ENCODE results near the gene MT1F.

DNA sequence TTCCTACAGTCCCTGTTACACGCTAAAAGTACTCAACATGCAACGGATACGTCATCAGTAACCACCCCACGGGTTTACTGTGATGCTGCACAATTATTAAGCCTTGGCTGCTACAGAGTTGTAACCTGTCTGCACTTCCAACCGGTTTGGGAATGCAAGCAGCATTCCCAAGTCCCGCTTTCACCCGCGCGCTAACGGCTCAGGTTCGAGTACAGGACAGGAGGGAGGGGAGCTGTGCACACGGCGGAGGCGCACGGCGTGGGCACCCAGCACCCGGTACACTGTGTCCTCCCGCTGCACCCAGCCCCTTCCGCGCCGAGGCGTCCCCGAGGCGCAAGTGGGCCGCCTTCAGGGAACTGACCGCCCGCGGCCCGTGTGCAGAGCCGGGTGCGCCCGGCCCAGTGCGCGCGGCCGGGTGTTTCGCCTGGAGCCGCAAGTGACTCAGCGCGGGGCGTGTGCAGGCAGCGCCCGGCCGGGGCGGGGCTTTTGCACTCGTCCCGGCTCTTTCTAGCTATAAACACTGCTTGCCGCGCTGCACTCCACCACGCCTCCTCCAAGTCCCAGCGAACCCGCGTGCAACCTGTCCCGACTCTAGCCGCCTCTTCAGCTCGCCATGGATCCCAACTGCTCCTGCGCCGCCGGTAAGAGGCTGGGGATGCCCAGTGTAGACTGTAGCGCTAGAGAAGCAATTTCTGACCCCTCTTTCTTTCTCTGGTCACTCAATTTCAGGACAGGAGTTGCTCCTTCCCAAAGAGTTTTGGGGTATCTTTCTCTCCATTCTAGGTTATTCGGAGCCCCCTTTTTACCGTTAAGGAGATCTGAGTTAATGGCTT lies 49.5 kb upstream of the MT1F start, which contains the start of gene MT2A:
- TF ChIP-seq, protein P1, sequence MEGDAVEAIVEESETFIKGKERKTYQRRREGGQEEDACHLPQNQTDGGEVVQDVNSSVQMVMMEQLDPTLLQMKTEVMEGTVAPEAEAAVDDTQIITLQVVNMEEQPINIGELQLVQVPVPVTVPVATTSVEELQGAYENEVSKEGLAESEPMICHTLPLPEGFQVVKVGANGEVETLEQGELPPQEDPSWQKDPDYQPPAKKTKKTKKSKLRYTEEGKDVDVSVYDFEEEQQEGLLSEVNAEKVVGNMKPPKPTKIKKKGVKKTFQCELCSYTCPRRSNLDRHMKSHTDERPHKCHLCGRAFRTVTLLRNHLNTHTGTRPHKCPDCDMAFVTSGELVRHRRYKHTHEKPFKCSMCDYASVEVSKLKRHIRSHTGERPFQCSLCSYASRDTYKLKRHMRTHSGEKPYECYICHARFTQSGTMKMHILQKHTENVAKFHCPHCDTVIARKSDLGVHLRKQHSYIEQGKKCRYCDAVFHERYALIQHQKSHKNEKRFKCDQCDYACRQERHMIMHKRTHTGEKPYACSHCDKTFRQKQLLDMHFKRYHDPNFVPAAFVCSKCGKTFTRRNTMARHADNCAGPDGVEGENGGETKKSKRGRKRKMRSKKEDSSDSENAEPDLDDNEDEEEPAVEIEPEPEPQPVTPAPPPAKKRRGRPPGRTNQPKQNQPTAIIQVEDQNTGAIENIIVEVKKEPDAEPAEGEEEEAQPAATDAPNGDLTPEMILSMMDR (IDR thresholded peaks at IDR 0.05): no peak
- TF ChIP-seq EZH2phosphoT487 (IDR thresholded peaks at IDR 0.05): peak; percentile 2

All from neural progenitor cell (in vitro differentiated cells).